ENCODE results near the gene CCDC167. TPM values are rescaled to one million over a fixed set of nuclear protein-coding genes. Genes with fewer than 3 reads are reported as not detected.

Gene CCDC167
- total and polyA plus RNA-seq, 2 of the 8 experiments (the other 6 are each of a cell fraction or from before 2014, with no cell fraction given): 11.0 to 26.5 TPM

DNA sequence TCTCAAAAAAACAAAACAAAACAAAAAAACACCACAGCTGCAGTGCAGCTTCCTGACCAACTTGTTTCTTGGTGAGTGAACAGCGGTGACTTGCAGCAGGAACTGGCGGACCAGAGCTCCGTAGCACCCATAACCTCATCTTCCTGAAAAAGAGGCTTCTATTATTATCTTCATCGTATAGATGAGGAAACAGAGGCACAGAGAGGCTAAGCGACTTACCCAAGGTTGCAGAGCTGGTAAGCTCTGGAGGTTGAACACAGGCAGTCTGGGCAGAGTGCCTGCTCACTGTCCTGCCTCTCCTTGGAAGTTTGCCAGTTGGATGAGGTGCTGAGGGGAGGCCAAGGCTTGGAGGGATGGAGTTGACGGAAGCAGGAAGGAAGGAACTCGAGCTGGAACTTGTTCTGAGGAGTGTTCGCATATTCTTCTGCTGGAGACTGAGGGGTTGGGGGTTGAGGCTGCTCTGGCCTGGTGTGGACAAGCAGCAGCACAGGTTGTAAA lies 47.9 kb upstream of the CCDC167 start (continued):
- TF ChIP-seq CHD7 (IDR thresholded peaks at IDR 0.05; ENCODE audit: insufficient replicate concordance, low read length) (no peak), RNF2 (IDR thresholded peaks at IDR 0.05; ENCODE audit: borderline replicate concordance, low read depth, low read length, missing control alignments, poor library complexity, severe bottlenecking) (no peak), KDM5A (IDR thresholded peaks at IDR 0.05; ENCODE audit: low read length) (no peak), TBP (IDR thresholded peaks at IDR 0.05; ENCODE audit: low read depth, low read length) (no peak), PHF8 (conservative IDR thresholded peaks at IDR 0.05; ENCODE audit: low read depth, low read length) (no peak), JUND (IDR thresholded peaks at IDR 0.05; ENCODE audit: low read length) (no peak), SP2 (IDR thresholded peaks at IDR 0.05; ENCODE audit: low read length) (no peak)
